DND-41 (cell line): ENCODE data around the gene POU2F3.

Experiments
- ATAC-seq: fragments of 200-7000 bp; cut with Tn5 transposase; 3 replicates; pipeline ENCODE4 v1.9.1; 2021; ENCODE audit warnings: low read depth; ENCODE audit not compliant: insufficient read depth
- DNase-seq: peaks from one replicate; pipeline ENCODE4 v3.0.0-alpha.2; 2020
- H2AFZ ChIP-seq: 2 replicates; pipeline ENCODE4 v1.6.0; 2012; ENCODE audit warnings: low read depth, low read length
- H3K27ac ChIP-seq: 2 replicates; pipeline ENCODE4 v1.5.1; 2012; ENCODE audit warnings: low read length, inconsistent platforms
- H3K27me3 ChIP-seq: fragments of 200-600 bp; sonication (generic); 2 replicates; pipeline ENCODE4 v1.6.0; 2012; ENCODE audit warnings: low read length, mild to moderate bottlenecking, inconsistent platforms; ENCODE audit not compliant: insufficient read depth, poor library complexity
- H3K36me3 ChIP-seq: 2 replicates; pipeline ENCODE4 v1.5.1; 2012; ENCODE audit warnings: low read length, inconsistent platforms; ENCODE audit not compliant: insufficient read depth
- H3K4me1 ChIP-seq: 2 replicates; pipeline ENCODE4 v1.5.1; 2012; ENCODE audit warnings: mild to moderate bottlenecking, low read length; ENCODE audit not compliant: insufficient read depth
- H3K4me2 ChIP-seq: 2 replicates; pipeline ENCODE4 v1.6.0; 2012; ENCODE audit warnings: mild to moderate bottlenecking, moderate library complexity, low read length, inconsistent platforms; ENCODE audit not compliant: insufficient read depth
- H3K4me3 ChIP-seq, 2 experiments: fragments of 200-600 bp in 1 of 2; shearing (Covaris generic) in 1 of 2; 2 replicates each; pipeline ENCODE4 v1.5.1; 2012 to 2016; ENCODE audit warnings: inconsistent platforms in 2 of 2, low read length in 2 of 2, mild to moderate bottlenecking in 2 of 2, low read depth in 1 of 2, moderate library complexity in 1 of 2
- H3K79me2 ChIP-seq: 2 replicates; pipeline ENCODE4 v1.6.0; 2012; ENCODE audit warnings: low read length, inconsistent platforms; ENCODE audit not compliant: insufficient read depth
- H3K9ac ChIP-seq: 2 replicates; pipeline ENCODE4 v1.6.0; 2012; ENCODE audit warnings: low read depth, mild to moderate bottlenecking, inconsistent platforms, low read length, moderate library complexity
- H3K9me3 ChIP-seq: 2 replicates; pipeline ENCODE4 v1.5.1; 2012; ENCODE audit warnings: low read length, moderate library complexity, mild to moderate bottlenecking, inconsistent platforms; ENCODE audit not compliant: insufficient read depth, severe bottlenecking
- H4K20me1 ChIP-seq: 2 replicates; pipeline ENCODE4 v1.6.0; 2012; ENCODE audit warnings: low read length; ENCODE audit not compliant: insufficient read depth
- CTCF ChIP-seq: IDR thresholded peaks from 2 replicates; pipeline ENCODE4 v1.5.1; 2012; ENCODE audit warnings: borderline replicate concordance, low read length, moderate library complexity, mild to moderate bottlenecking; ENCODE audit not compliant: poor library complexity, severe bottlenecking; ENCODE audit errors: extremely low read depth
- EZH2 ChIP-seq: IDR thresholded peaks from 3 replicates; pipeline ENCODE4 v1.6.1; 2012; ENCODE audit warnings: borderline replicate concordance, low read depth, mild to moderate bottlenecking, moderate library complexity, low read length, inconsistent platforms; ENCODE audit not compliant: severe bottlenecking

The POU2F3 gene

DNA sequence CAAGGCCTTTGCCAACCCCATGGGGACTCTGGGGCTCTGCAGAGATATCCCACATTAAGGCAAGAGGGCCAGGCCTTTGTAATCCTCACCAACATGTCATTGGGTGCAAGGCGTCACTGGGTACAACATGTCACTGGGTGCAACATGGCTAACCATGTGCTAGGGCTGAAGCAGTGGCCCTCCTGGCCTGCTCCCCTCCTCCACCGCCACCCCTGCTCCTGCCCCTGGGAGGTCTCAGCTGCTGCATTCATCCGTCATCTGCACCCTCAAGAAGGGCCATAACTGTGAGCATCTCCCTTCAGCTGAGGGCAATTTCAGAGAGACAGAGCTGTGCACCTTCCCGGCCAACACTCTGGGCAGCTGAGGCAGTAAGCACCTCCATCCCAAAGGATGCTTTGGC lies 45.8 kb upstream of the POU2F3 start:
- H3K27me3 ChIP-seq: peaks cover 41% of the 10 kb centered on the region
- H3K9me3 ChIP-seq: no peaks in the 10 kb centered on the region
- no peak overlapping the region for H3K4me2 ChIP-seq
- TF ChIP-seq EZH2 (no peak), CTCF (no peak)
- H3K4me1 ChIP-seq: no peaks in the 10 kb centered on the region
- H3K79me2 ChIP-seq: no peaks in the 10 kb centered on the region
- H4K20me1 ChIP-seq: peaks cover 5% of the 10 kb centered on the region; the same call in 1 of the 2 replicates
- H2AFZ ChIP-seq: no peak overlapping the region
- DNase-seq (no peak), ATAC-seq (no peak)
- H3K9ac ChIP-seq: no peak overlapping the region
- no peak overlapping the region for H3K4me3 ChIP-seq
- H3K36me3 ChIP-seq: no peaks in the 10 kb centered on the region
- H3K27ac ChIP-seq: no peak overlapping the region

DNA sequence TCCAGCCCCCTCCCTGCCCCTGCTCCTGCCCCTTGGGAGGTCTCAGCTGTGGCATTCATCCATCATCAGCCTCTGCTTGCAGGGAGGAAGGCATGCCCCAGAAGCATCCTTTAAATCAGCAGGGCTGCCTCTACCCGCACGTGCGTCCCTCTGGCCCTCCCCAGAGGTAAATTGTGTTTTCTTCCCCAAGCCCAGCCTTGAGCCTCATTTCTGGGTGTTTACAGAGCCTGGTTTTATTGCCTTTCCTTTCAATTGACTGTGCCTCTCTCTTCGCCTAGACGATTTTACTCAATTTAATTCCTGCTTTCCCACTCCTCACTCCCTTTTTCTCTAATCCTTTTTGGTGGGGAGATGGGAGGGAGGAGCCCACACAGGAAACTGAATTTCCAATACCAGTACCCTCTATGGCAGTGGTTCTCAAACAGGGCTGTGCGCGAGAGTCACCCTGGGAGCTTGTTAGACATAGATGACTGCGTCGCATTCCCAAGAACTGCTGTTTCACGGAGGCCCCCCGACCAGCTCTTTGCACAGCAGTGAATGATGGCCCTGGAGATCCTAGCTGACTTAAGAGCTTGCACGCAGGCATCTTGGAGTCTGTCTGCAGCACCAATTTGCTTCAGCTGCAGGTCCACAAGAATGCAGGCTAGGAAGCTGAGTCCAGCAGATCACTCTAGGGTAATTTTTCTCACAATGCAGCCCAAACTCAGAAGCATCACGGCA lies 44.2 kb upstream of the POU2F3 start:
- Histone ChIP-seq H2AFZ (no peak overlapping the region), H3K27ac (no peak overlapping the region), H3K4me2 (no peak overlapping the region), H3K4me1 (no peaks in the 10 kb centered on the region), H3K79me2 (no peaks in the 10 kb centered on the region), H3K27me3 (peaks cover 38% of the 10 kb centered on the region), H3K9me3 (no peaks in the 10 kb centered on the region), H3K9ac (no peak overlapping the region), H3K36me3 (no peaks in the 10 kb centered on the region), H3K4me3 (no peak overlapping the region), H4K20me1 (peaks cover 3% of the 10 kb centered on the region; the same call in 1 of the 2 replicates)
- DNase-seq (no peak), ATAC-seq (no peak)
- no peak for TF ChIP-seq EZH2
- no peak for TF ChIP-seq CTCF

DNA sequence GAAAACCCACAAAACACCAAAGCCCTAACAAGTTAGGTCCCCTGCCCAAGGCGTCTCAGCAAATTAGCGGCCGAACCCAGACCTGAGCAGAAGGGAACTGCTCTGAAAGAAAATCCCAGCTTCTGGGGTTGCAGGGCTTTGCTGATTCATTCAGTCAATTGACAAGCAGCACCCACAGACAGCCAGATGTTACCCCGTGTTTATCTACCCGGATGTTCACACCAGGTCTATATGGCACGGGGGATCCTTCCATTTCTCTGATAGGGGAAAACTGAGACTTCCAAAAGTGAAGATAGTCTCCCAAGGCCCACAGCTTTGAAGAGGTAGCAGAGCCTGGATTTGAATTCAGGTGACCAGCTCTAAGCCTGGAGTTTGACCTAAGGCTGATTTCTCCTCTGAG lies 43.1 kb upstream of the POU2F3 start:
- no peaks in the 10 kb centered on the region for H4K20me1 ChIP-seq
- H3K9ac ChIP-seq: no peak overlapping the region
- ATAC-seq: no peak

More for the DNA sequence above, 43.1 kb upstream of the POU2F3 start:
- Histone ChIP-seq H3K79me2 (no peaks in the 10 kb centered on the region), H3K4me1 (no peaks in the 10 kb centered on the region), H3K4me3 (no peak overlapping the region), H3K36me3 (no peaks in the 10 kb centered on the region), H2AFZ (no peak overlapping the region), H3K9me3 (no peaks in the 10 kb centered on the region), H3K27ac (no peak overlapping the region), H3K4me2 (no peak overlapping the region), H3K27me3 (peaks cover 33% of the 10 kb centered on the region)
- no peak for DNase-seq
- TF ChIP-seq CTCF (no peak), EZH2 (no peak)
